Left renal cortex interstitium (tissue), 4 donors: ENCODE results near the gene RALB. TPM values are rescaled to one million over a fixed set of nuclear protein-coding genes. Genes with fewer than 3 reads are reported as not detected.
A peak's percentile ranks its signal among the peaks of the same experiment; 100 is the strongest.
"Not testable (repeated sequence)": the region's sequence is repeated elsewhere in the genome, so short reads cannot be mapped to it uniquely, and the experiment has no call there.

Experiments
- DNase-seq, 4 donors: peaks; one replicate each; pipeline ENCODE4 v3.0.0-alpha.2; 2013; ENCODE audit warnings: low read depth in 4 of 4, low spot score in 2 of 4, missing footprints in 1 of 4
- polyA plus RNA-seq, 4 donors: library from polyadenylated mRNA; unstranded; fragments of 120-200 nt; gene quantifications; one replicate each; pipeline ENCODE4 v1.2.1, GENCODE V29; 2013; ENCODE audit not compliant: insufficient read length in 4 of 4

RALB gene
- polyA plus RNA-seq, 4 donors, result 68.9 to 88.0 (median 73.4) TPM

DNA sequence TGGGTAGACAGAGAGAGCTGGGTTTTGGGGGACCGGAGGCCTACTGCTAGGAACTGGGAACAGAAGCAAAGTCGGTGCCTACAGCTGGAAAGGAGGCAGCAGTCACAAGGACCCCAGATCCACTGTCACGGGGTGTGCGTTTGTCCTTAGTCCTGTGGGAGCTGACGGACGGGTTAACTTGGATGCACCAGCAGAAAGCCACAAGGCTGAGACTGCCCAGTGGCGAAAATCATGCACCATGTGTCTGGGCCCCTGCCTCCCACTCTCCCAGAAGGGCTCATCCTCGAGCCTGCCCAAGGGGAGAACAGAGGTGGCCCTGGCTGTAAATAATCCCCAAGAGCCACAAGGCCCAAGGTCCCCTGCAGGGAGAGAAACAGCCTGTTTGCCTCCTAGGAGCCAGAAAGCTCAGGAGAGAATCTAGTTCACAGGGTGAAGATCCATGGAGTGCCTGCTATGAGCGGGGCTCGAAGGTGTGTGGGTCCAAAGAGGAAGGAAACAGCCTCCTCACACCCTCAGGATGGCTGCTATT, 11.7 kb upstream of the RALB start:
- DNase-seq, result no peak

DNA sequence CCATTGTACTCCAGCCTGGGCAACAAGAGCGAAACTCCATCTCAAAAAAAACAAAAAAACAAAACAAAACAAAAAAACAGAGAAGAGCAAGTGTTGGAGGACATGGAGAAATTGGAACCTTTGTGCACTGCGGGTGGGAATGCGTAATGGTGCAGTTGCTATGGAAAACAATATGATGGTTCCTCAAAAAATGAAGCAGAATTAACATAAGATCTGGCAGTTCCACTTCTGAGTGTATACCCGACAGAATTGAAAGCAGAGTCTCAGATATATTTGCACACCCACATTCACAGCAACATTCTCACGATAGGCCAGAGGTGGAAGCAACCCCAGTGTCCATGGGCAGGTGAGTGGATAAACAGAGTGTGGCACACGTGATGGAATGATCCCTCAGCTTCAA, 11.0 kb upstream of the RALB start:
- DNase-seq, result no peak

GRCh38 chr2:120243211-120243610, 9.4 kb upstream of the RALB start:
- no peak for DNase-seq

GRCh38 chr2:120243875-120244553, 8.6 kb upstream of the RALB start:
- DNase-seq, result no peak

- DNase-seq, result no peak
Observed at GRCh38 chr2:120244656-120245519, 7.8 kb upstream of the RALB start.

- peak in 1 of 4 donors; percentile 73 for DNase-seq
Observed at GRCh38 chr2:120245520-120246332, 6.9 kb upstream of the RALB start.

- DNase-seq, result no peak
Observed at GRCh38 chr2:120246546-120247300, 5.9 kb upstream of the RALB start.

DNA sequence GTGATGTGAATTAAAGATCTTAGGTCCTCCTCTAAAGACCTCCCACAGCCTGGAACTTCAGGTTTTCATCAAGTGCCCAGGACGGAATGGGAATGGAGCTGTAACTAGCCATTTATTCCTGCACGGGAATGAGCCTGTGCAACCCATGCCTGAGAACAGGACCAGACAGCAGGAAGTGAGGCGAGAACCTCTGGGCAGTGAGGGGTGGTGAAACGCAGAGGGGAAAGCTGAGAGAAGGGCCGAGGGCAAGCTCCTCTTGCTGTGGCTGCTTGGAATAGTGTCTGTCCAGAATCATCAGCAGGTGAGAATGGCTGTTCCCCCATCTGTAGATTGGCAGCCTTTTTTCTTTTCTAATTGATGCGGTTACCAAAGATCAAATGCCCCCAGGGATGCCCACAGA, 4.8 kb upstream of the RALB start:
- no peak for DNase-seq

DNA sequence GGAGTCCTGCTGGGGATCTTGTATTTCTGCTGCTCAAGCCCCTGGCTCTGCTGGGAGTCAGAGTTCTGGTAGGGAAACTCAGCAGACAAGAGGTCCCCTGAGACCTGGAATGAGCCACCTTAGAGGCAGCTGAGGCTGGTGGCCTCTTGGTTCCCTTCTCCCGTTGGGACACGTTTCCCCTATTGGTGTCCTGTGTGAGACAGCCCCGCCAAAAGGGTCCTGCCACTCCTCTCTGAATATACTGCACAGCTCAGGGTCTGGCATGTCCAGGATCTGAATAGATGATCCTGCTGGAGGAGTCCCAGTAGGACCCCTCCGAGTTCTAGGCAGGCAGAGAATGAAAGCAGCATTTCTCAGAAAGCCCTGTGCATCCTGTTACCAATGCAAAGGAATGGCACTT, 2.0 kb upstream of the RALB start:
- DNase-seq, result no peak

- no peak for DNase-seq
Observed at GRCh38 chr2:120251078-120251477, 1.6 kb upstream of the RALB start.

DNA sequence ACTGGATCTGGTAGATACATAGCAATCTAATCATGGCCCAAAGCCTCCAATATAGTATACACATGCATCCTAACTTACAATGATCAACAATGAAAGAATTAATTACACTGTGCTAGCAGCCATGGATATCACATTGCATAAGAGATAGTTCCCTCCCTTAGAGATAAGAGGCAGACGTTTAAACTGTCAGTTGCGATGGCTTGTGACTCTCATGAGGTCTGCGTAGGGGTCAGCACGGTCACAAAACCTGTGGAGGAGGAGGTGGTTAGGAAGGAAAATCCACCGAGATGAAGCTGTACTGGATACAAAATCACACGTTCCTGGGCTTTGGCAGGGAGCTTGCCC, 800 bp upstream of the RALB start:
- no peak for DNase-seq

DNA sequence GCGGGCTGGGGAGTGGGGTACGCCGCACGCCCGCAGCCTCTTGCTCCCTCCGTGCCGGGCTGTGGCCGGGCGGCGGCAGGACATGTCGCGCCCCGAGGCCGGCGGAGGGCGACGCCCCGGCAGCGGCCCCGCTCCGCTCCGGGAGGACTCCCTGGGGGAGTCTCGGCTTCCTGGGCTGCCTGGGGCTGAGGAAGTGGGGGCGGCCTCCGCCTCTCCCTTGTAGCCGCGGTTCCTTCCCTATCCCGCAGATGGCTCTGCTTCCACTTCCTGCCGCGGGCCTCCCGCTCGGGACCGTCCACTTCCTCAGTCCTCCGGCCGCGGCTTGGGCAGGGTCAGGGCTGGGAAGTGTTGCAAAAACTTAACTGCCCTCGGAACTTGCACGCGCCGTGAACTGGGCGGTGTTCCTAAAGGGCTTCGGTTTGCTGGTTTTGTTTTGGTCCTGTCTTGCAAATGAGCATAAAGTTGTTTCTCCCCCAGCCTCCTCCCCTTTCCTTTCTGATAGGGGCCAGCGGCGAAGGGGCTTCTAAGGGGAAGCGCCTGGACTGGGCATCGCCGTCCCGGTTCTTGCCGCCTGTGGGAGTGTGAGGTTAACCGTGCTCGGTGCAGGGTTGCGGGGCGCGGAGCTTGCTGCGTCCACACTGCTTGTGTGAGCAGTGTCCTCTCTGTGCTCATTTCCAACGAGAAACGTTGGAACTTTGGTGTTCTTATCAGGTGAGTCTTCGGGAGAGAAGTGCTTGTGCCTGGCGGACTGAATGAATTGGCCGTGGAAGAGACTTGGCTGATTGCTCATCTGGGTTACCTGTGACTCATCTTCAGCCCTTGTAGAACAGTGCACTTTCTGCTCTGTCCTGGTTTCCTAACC, 600 bp downstream of the RALB start:
- DNase-seq, result peak in 3 of 4 donors; percentile 37 to 56 (median 46)

- no peak for DNase-seq
Observed at GRCh38 chr2:120254178-120254577, 1.5 kb downstream of the RALB start.

DNA sequence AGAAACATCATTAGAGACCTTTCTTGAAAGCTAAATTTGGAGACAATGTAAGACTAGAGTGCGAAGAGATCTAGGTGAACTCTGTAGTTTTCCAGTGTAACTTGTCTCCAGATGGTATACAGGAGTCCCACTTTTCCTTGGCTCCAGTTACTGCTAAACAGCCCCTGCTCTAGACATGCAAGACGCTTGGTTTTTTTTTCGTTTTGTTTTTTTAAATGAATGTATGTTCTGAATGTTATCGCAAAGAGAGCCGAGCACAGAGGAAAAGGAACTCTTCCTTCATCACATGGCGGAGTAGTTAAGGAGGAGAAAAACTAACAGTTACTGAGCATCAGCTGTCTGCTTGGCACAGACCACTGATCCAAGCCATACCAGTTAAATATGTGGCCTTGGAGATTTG, 2.4 kb downstream of the RALB start:
- DNase-seq, result no peak

GRCh38 chr2:120255986-120256650, 3.5 kb downstream of the RALB start:
- DNase-seq, result no peak

DNA sequence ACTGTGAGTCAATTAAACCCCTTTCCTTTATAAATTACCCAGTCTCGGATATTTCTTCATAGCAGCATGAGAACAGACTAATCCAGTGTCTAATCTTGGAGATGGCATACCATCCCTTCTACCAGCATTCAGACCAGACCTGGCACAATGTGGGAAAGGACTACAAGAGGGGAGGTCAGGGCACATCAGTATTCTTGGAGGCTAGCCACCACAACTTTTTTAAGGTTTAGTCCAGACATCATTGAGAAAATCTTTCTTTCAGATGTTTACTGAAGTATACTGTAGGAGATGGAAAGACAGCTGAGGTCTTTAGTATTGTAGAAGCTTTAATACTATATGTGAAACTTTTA, 4.0 kb downstream of the RALB start:
- DNase-seq, result no peak

GRCh38 chr2:120257522-120257921, 4.9 kb downstream of the RALB start:
- DNase-seq, result no peak

DNA sequence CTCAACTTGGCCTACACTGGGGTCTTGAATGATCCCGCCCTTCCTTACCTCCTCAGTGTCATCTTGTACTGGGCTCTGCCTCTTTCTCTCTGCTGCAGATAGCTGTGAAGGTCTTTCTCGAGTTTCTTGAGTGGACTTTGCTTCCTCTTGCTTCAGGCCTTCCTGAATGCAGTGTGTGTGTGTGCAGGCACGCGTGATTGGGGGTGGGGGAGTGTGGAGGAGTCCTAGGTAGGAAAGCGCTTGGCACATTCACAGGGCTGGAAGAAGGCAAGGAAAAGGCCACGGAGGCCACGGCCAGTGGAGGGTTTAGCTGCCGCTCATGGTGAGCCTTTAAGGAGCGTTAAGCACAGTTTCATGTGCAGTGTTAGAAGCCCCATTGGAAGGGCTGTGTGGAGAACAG, 5.5 kb downstream of the RALB start:
- no peak for DNase-seq

DNA sequence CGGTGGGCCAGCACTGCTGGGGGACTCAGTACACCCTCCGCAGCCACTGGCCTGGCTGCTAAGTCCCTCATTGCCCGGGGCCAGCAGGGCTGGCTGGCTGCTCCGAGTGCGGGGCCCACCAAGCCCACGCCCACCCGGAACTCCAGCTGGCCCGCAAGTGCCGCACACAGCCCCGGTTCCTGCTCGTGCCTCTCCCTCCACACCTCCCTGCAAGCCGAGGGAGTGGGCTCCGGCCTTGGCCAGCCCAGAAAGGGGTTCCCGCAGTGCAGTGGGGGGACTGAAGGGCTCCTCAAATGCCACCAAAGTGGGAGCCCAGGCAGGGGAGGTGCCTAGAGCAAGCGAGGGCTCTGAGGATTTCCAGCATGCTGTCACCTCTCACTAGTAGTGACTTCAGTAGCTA, 7.3 kb downstream of the RALB start:
- DNase-seq, result not testable (repeated sequence)
